Choroid plexus epithelial cell (primary cell): ENCODE data around the gene AFTPH.

Experiments used
- DNase-seq: peaks from one replicate; pipeline ENCODE4 v3.0.0-alpha.2; 2010; ENCODE audit warnings: low read depth
- H3K4me3 ChIP-seq: 2 replicates; pipeline ENCODE4 v1.5.1; 2011; ENCODE audit warnings: low read depth, mild to moderate bottlenecking, control low read depth, low read length, moderate library complexity
- CTCF ChIP-seq: conservative IDR thresholded peaks from 2 replicates; pipeline ENCODE4 v1.5.1; 2011; ENCODE audit warnings: low read depth, mild to moderate bottlenecking, control low read depth, inconsistent platforms, low read length, moderate library complexity

The AFTPH gene

GRCh38 chr2:64514008-64514407 lies 10.1 kb upstream of the AFTPH start:
- H3K4me3 ChIP-seq = no peak overlapping the region

GRCh38 chr2:64515086-64515485 lies 9.0 kb upstream of the AFTPH start:
- no peak for DNase-seq
- no peak for TF ChIP-seq CTCF
- no peak overlapping the region for H3K4me3 ChIP-seq

More at GRCh38 chr2:64514008-64514407, 10.1 kb upstream of the AFTPH start:
- no peak for DNase-seq
- TF ChIP-seq CTCF = no peak

GRCh38 chr2:64516651-64517510 lies 7.2 kb upstream of the AFTPH start:
- DNase-seq = no peak
- no peak for TF ChIP-seq CTCF
- no peak overlapping the region for H3K4me3 ChIP-seq

- no peak for DNase-seq
- H3K4me3 ChIP-seq = no peak overlapping the region
- no peak for TF ChIP-seq CTCF
Measured at GRCh38 chr2:64517511-64517884, 6.6 kb upstream of the AFTPH start.

GRCh38 chr2:64522843-64523428 lies 1.2 kb upstream of the AFTPH start:
- peak; percentile 93 for DNase-seq
- TF ChIP-seq CTCF = peak; percentile 81
- H3K4me3 ChIP-seq = peak overlapping the region; percentile 88

- peak; percentile 6 for DNase-seq
- no peak for TF ChIP-seq CTCF
Measured at GRCh38 chr2:64524604-64525316, 632 bp downstream of the AFTPH start.

More at GRCh38 chr2:64524604-64525316, 632 bp downstream of the AFTPH start:
- H3K4me3 ChIP-seq = peak overlapping the region; percentile 88
